SK-N-SH (cell line): ENCODE measurements around the gene TNPO2. TPM values are rescaled to one million over a fixed set of nuclear protein-coding genes. Genes with fewer than 3 reads are reported as not detected.

Source experiments
- CTCF ChIA-PET: fragments of 300-600, 350-600 bp; formaldehyde crosslinking; extraction: SDS; loops from one replicate; lab custom pipeline; 2021; lab: Yijun Ruan, JAX
- POLR2A ChIA-PET: fragments of 350-600 bp; sonication (Branson Sonifier 250); formaldehyde crosslinking; extraction: SDS; loops from one replicate; lab custom pipeline; 2020; ENCODE audit warnings: antibody characterized with exemption, inconsistent platforms; lab: Yijun Ruan, JAX
- DNase-seq: peaks from one replicate; pipeline ENCODE4 v3.0.0; 2012
- H2AFZ ChIP-seq: fragments of 200-600 bp; sonication (generic); 2 replicates; pipeline ENCODE4 v1.8.1; 2016; ENCODE audit warnings: antibody characterized with exemption, mild to moderate bottlenecking, low read depth
- H3F3A ChIP-seq: fragments of 200-600 bp; sonication (generic); replicated peaks from 2 replicates; pipeline ENCODE3; 2016; ENCODE audit warnings: antibody characterized with exemption, mild to moderate bottlenecking; ENCODE audit not compliant: insufficient read depth
- H3K27ac ChIP-seq, 2 experiments: fragments of 200-500 bp in 1 of 2; fragments of 200-600 bp in 1 of 2; sonication (Bioruptor generic) in 1 of 2; sonication (generic), shearing (Covaris generic) in 1 of 2; 2 replicates each; pipeline versions ENCODE4 v1.5.1 to v1.6.1; 2014 to 2016; ENCODE audit warnings: low read depth in 2 of 2, inconsistent platforms in 1 of 2, low read length in 1 of 2, mild to moderate bottlenecking in 1 of 2, mixed read lengths in 1 of 2
- H3K27me3 ChIP-seq: fragments of 200-600 bp; sonication (generic), shearing (Covaris generic); 2 replicates; pipeline ENCODE4 v1.6.1; 2016; ENCODE audit warnings: mixed run types; ENCODE audit not compliant: insufficient read depth
- H3K36me3 ChIP-seq, 2 experiments: fragments of 200-500 bp in 1 of 2; fragments of 200-600 bp in 1 of 2; sonication (Bioruptor generic) in 1 of 2; sonication (generic) in 1 of 2; replicated peaks in 1 of 2; 2 replicates each; pipeline versions ENCODE3 to v1.5.1; 2014 to 2016; ENCODE audit warnings: low read length in 1 of 2, mild to moderate bottlenecking in 1 of 2; ENCODE audit not compliant: insufficient read depth in 2 of 2, control insufficient read depth in 1 of 2
- H3K4me1 ChIP-seq, 2 experiments: fragments of 200-500 bp in 1 of 2; fragments of 200-600 bp in 1 of 2; sonication (Bioruptor generic) in 1 of 2; sonication (generic), shearing (Covaris generic) in 1 of 2; 2 replicates each; pipeline versions ENCODE4 v1.5.1 to v1.6.1; 2014 to 2016; ENCODE audit warnings: low read depth in 1 of 2, low read length in 1 of 2, mixed run types in 1 of 2; ENCODE audit not compliant: insufficient read depth in 2 of 2, control insufficient read depth in 1 of 2
- H3K4me2 ChIP-seq: fragments of 200-600 bp; sonication (generic), shearing (Covaris generic); 2 replicates; pipeline ENCODE4 v1.6.1; 2017; ENCODE audit warnings: mixed run types
- H3K4me3 ChIP-seq, 2 experiments: fragments of 200-500 bp in 1 of 2; fragments of 200-600 bp in 1 of 2; sonication (Bioruptor generic) in 1 of 2; sonication (generic), shearing (Covaris generic) in 1 of 2; 2 replicates each; pipeline versions ENCODE4 v1.5.1 to v1.8.1; 2014 to 2016; ENCODE audit warnings: low read depth in 2 of 2, inconsistent platforms in 1 of 2, low read length in 1 of 2, mild to moderate bottlenecking in 1 of 2, mixed read lengths in 1 of 2, moderate library complexity in 1 of 2
- H3K79me2 ChIP-seq: fragments of 200-600 bp; sonication (generic); 2 replicates; pipeline ENCODE4 v1.8.1; 2017; ENCODE audit warnings: mild to moderate bottlenecking; ENCODE audit not compliant: insufficient read depth
- H3K9ac ChIP-seq: fragments of 200-600 bp; sonication (generic); 2 replicates; pipeline ENCODE4 v1.6.1; 2017; ENCODE audit warnings: mixed run types
- H3K9me2 ChIP-seq: fragments of 200-600 bp; sonication (generic); 2 replicates; pipeline ENCODE4 v1.6.1; 2017; ENCODE audit warnings: mixed run types
- H3K9me3 ChIP-seq: fragments of 200-600 bp; sonication (generic); 2 replicates; pipeline ENCODE4 v1.6.1; 2017; ENCODE audit warnings: mixed run types, mild to moderate bottlenecking, moderate library complexity
- H4K20me1 ChIP-seq: fragments of 200-600 bp; sonication (generic); 2 replicates; pipeline ENCODE4 v1.6.1; 2017; ENCODE audit warnings: mild to moderate bottlenecking, mixed run types; ENCODE audit not compliant: insufficient read depth
- ELF1 ChIP-seq: IDR thresholded peaks from 2 replicates; pipeline ENCODE4 v1.4.0; 2012
- EP300 ChIP-seq, 2 experiments: IDR thresholded peaks; 2 replicates each; pipeline versions ENCODE4 v1.4.0 to v1.6.1; 2012; ENCODE audit warnings: borderline replicate concordance in 1 of 2, low read depth in 1 of 2, low read length in 1 of 2
- EZH2phosphoT487 ChIP-seq: fragments of 200-600 bp; sonication (generic); IDR thresholded peaks from 2 replicates; pipeline ENCODE4 v1.6.1; 2017; ENCODE audit warnings: low read depth, mixed run types, mild to moderate bottlenecking, antibody characterized with exemption, moderate library complexity, borderline replicate concordance
- FOXJ3 ChIP-seq: sonication (generic); formaldehyde crosslinking; IDR thresholded peaks from 2 replicates; pipeline ENCODE4 v1.5.1; 2020; ENCODE audit warnings: mild to moderate bottlenecking, missing genetic modification reagents
- GABPA ChIP-seq: IDR thresholded peaks from 2 replicates; pipeline ENCODE4 v1.4.0; 2012; ENCODE audit warnings: low read depth, mild to moderate bottlenecking
- JUND ChIP-seq: IDR thresholded peaks from 2 replicates; pipeline ENCODE4 v1.4.0; 2012
- MEF2A ChIP-seq: IDR thresholded peaks from 2 replicates; pipeline ENCODE4 v1.4.0; 2012; ENCODE audit warnings: low read depth, borderline replicate concordance
- MXI1 ChIP-seq: IDR thresholded peaks from 2 replicates; pipeline ENCODE4 v1.6.1; 2012; ENCODE audit warnings: mild to moderate bottlenecking, low read depth, low read length, improper control_type of control experiment
- NRF1 ChIP-seq: IDR thresholded peaks from 2 replicates; pipeline ENCODE4 v1.6.1; 2012; ENCODE audit warnings: low read depth, mild to moderate bottlenecking, low read length
- POLR2AphosphoS5 ChIP-seq: IDR thresholded peaks from 2 replicates; pipeline ENCODE4 v1.6.1; 2012; ENCODE audit warnings: low read depth, low read length
- RAD21 ChIP-seq: IDR thresholded peaks from 2 replicates; pipeline ENCODE4 v1.6.1; 2012; ENCODE audit warnings: mild to moderate bottlenecking, low read length
- SMC3 ChIP-seq: IDR thresholded peaks from 2 replicates; pipeline ENCODE4 v1.6.1; 2012; ENCODE audit warnings: low read depth, low read length, improper control_type of control experiment
- TCF12 ChIP-seq: IDR thresholded peaks from 2 replicates; pipeline ENCODE4 v1.4.0; 2012
- TEAD4 ChIP-seq: IDR thresholded peaks from 2 replicates; pipeline ENCODE4 v1.4.0; 2012; ENCODE audit warnings: mild to moderate bottlenecking, borderline replicate concordance; ENCODE audit not compliant: insufficient read depth
- YY1 ChIP-seq: IDR thresholded peaks from 2 replicates; pipeline ENCODE4 v1.4.0; 2012; ENCODE audit warnings: low read depth, mild to moderate bottlenecking
- WGBS: methylation state at CpG from one replicate; pipeline ENCODE4 v1.1.6; 2017; ENCODE audit warnings: low lambda C conversion rate; 5-methylcytosine and 5-hydroxymethylcytosine counted together
- polyA plus RNA-seq, 3 experiments: library from polyadenylated mRNA; depleted of rRNA; stranded (reverse); fragments of >200 nt; gene quantifications; 2 replicates each; pipeline ENCODE4 v1.2.3, GENCODE V29; 2012
- TF ChIP-seq, protein P1 (sequence below): IDR thresholded peaks from 2 replicates; pipeline ENCODE4 v1.4.0; 2012; ENCODE audit warnings: low read depth, borderline replicate concordance
- TF ChIP-seq, protein P2 (sequence below): fragments of 150-350 bp; IDR thresholded peaks from 2 replicates; pipeline ENCODE4 v1.6.1; 2016; ENCODE audit warnings: mild to moderate bottlenecking, low read depth, low read length

The TNPO2 gene
- polyA plus RNA-seq, 1 of the 3 experiments (the other 2 are of a cell fraction) = 82.4 TPM

DNA sequence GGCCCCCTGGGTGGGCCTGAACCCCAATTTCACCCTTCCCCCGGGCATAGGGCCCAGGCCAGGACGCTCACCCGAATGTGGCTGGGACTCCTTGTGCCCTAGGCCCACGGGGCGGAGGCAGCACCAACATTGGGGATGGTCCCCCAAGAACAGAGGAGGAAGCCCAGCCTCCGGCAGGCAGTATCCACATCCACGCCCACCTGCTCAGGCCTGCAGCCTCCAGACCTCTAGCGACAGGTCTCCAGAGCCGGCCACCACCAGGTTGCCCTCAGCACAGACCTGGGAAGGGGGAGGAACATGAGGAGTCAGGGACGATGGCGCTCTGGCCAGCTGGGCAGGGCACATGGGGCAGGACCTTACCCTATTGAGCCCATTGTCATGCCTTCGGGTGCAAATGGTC is 34.7 kb downstream of the TNPO2 start:
- no peak overlapping the region for H3K4me3 ChIP-seq
- H3K27me3 ChIP-seq = no peaks in the 10 kb centered on the region
- no peak overlapping the region for H3K4me2 ChIP-seq
- peaks cover 4% of the 10 kb centered on the region for H3F3A ChIP-seq
- peaks cover 0 to 3% of the 10 kb centered on the region in 2 experiments for H3K36me3 ChIP-seq
- no peak overlapping the region for H2AFZ ChIP-seq
- no peaks in the 10 kb centered on the region for H4K20me1 ChIP-seq
- no peaks in the 10 kb centered on the region for H3K4me1 ChIP-seq
- no peaks in the 10 kb centered on the region for H3K79me2 ChIP-seq
- 80% methylated on average over 1 of the region's 12 CpGs for WGBS
- no peaks in the 10 kb centered on the region for H3K9me2 ChIP-seq
- POLR2A ChIA-PET = no interaction called here
- H3K9me3 ChIP-seq = no peaks in the 10 kb centered on the region
- CTCF ChIA-PET = no interaction called here
- H3K9ac ChIP-seq = no peak overlapping the region
- TF ChIP-seq GABPA (no peak), EP300 (IDR thresholded peaks at IDR 0.05; ENCODE audit: borderline replicate concordance in 1 of 2, low read depth in 1 of 2, low read length in 1 of 2) (no peak), RAD21 (no peak), YY1 (no peak), ELF1 (no peak), NRF1 (no peak), POLR2AphosphoS5 (no peak), FOXJ3 (no peak), MXI1 (no peak)
- TF ChIP-seq, protein P1, sequence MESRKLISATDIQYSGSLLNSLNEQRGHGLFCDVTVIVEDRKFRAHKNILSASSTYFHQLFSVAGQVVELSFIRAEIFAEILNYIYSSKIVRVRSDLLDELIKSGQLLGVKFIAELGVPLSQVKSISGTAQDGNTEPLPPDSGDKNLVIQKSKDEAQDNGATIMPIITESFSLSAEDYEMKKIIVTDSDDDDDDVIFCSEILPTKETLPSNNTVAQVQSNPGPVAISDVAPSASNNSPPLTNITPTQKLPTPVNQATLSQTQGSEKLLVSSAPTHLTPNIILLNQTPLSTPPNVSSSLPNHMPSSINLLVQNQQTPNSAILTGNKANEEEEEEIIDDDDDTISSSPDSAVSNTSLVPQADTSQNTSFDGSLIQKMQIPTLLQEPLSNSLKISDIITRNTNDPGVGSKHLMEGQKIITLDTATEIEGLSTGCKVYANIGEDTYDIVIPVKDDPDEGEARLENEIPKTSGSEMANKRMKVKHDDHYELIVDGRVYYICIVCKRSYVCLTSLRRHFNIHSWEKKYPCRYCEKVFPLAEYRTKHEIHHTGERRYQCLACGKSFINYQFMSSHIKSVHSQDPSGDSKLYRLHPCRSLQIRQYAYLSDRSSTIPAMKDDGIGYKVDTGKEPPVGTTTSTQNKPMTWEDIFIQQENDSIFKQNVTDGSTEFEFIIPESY = no peak
- TF ChIP-seq, protein P2, sequence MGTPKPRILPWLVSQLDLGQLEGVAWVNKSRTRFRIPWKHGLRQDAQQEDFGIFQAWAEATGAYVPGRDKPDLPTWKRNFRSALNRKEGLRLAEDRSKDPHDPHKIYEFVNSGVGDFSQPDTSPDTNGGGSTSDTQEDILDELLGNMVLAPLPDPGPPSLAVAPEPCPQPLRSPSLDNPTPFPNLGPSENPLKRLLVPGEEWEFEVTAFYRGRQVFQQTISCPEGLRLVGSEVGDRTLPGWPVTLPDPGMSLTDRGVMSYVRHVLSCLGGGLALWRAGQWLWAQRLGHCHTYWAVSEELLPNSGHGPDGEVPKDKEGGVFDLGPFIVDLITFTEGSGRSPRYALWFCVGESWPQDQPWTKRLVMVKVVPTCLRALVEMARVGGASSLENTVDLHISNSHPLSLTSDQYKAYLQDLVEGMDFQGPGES = no peak
- no peak overlapping the region for H3K27ac ChIP-seq
- no peak for DNase-seq

DNA sequence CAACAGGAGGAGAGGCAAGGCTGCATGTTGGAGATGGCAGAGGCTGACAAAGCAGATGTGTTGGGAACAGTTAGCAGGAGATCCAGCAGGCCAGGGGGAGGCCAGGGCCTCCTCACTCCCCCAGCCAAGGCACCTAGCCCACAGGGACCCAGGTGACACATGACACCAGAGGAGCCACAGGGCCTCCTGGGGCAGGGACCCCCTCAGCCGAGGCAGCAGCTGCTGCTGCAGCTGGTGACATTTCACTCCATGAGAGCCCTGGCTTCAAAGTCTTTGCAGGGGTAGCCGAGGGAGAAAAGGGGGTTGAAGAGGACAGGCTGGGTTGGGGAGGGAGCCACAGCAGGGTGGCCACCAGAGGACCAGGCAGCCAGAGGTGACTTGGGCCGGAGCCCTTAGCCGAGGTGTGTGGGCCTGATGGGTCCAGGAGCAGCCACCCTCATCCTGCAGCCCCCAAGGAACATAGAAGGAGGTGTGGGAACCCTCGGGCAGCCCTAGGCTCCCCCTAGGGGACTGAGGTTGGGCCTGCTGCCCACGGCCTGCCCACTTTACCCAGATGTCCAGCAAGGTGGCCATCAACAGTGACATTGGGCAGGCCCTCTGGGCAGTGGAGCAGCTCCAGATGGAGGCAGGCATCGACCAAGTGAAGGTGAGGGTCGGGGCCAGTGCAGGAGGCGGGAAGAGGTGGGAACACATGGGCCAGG is 36.1 kb downstream of the TNPO2 start, which contains the start of gene GNG14:
Gene GNG14 (plus strand): TSS at position 503 of the 701 bp plus-strand sequence. CDS start 51 bp downstream, at position 554.
- POLR2A ChIA-PET = no interaction called here
- peaks cover 0 to under 1% of the 10 kb centered on the region in 2 experiments for H3K36me3 ChIP-seq
- WGBS = 78% methylated on average over 7 of the region's 9 CpGs
- H3F3A ChIP-seq = no peaks in the 10 kb centered on the region
- H3K4me3 ChIP-seq = no peak within 1 kb of the TSS
- H3K9me3 ChIP-seq = no peaks in the 10 kb centered on the region
- CTCF ChIA-PET = no interaction called here
- H3K27me3 ChIP-seq = no peaks in the 10 kb centered on the region
- no peak for TF ChIP-seq EZH2phosphoT487
- no peak for TF ChIP-seq NRF1
- no peak for TF ChIP-seq TCF12
- TF ChIP-seq MXI1 = no peak
- TF ChIP-seq TEAD4 = no peak
- no peak for TF ChIP-seq SMC3
- TF ChIP-seq JUND = no peak
- no peak for TF ChIP-seq MEF2A
- no peaks in the 10 kb centered on the region for H3K9me2 ChIP-seq
- H3K4me2 ChIP-seq = no peak within 1 kb of the TSS
- no peak within 1 kb of the TSS for H2AFZ ChIP-seq
- H4K20me1 ChIP-seq = no peaks in the 10 kb centered on the region
- no peak within 1 kb of the TSS for H3K27ac ChIP-seq
- H3K4me1 ChIP-seq = no peaks in the 10 kb centered on the region
- no peak within 1 kb of the TSS for H3K9ac ChIP-seq
- DNase-seq = no peak
- H3K79me2 ChIP-seq = no peaks in the 10 kb centered on the region
